ENCODE measurements around the gene SRPX2.

Gene SRPX2

DNA sequence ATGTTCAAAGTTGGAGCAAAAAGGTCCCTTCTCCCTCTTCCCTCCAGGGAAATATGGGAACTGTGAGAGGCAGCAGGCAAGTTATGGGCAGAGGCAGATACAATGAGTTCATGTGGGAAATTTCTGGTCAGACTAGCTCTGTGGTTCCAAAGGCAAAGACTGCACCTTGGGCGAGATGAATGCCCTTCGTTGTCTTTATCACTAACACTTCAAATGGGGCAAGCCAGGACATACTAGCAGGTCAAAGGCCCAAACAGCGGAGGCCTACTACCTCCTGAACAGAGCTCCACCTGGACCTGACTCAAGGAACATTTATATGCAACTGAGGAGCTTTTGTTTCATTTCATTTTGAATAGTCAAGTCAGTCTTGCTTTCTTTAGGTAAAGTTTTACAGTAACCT, 29.0 kb downstream of the SRPX2 start:
- H3K27ac Mint-ChIP-seq: no peak overlapping the region
- H3K4me3 Mint-ChIP-seq: no peak overlapping the region
- no peaks in the 10 kb centered on the region for H3K36me3 Mint-ChIP-seq (ENCODE audit: low read depth)
- H3K4me1 Mint-ChIP-seq: peaks cover 6% of the 10 kb centered on the region
- TF ChIP-seq, protein P1, sequence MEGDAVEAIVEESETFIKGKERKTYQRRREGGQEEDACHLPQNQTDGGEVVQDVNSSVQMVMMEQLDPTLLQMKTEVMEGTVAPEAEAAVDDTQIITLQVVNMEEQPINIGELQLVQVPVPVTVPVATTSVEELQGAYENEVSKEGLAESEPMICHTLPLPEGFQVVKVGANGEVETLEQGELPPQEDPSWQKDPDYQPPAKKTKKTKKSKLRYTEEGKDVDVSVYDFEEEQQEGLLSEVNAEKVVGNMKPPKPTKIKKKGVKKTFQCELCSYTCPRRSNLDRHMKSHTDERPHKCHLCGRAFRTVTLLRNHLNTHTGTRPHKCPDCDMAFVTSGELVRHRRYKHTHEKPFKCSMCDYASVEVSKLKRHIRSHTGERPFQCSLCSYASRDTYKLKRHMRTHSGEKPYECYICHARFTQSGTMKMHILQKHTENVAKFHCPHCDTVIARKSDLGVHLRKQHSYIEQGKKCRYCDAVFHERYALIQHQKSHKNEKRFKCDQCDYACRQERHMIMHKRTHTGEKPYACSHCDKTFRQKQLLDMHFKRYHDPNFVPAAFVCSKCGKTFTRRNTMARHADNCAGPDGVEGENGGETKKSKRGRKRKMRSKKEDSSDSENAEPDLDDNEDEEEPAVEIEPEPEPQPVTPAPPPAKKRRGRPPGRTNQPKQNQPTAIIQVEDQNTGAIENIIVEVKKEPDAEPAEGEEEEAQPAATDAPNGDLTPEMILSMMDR (IDR thresholded peaks at IDR 0.05): no peak
- H3K9me3 Mint-ChIP-seq: peaks cover 23% of the 10 kb centered on the region
- peaks cover 3% of the 10 kb centered on the region for H3K27me3 Mint-ChIP-seq (ENCODE audit: low read depth, poor library complexity)
- DNase-seq: no peak

DNA sequence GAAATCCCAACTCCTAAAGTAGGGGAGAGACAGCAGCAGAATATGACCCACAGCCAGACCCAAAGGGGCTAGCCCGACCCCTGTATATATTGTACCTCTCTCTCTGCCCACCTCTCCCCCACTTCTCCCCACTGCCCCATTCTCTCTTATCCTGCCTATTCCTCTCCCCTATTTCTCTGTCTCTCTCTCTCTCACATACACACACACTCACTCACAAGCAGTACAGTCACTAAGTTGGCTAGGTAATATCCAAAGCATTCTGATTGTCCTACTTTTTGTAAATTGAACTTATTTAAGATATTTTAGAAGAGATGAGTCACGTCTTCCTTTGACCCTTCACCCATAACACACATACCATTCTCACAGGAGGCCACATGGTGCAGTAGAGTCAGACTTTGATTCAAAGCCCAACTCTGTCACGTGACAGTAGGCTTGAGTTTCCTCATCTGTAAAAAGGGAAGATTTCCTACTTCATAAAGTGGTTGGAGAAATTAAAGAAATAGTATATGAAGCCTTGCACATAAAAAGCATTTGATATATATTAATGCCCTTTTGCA, 29.5 kb downstream of the SRPX2 start:
- Mint-ChIP-seq H3K4me3 (no peak overlapping the region), H3K27me3 (ENCODE audit: low read depth, poor library complexity) (peaks cover 3% of the 10 kb centered on the region), H3K9me3 (peaks cover 18% of the 10 kb centered on the region), H3K4me1 (peaks cover 6% of the 10 kb centered on the region), H3K36me3 (ENCODE audit: low read depth) (no peaks in the 10 kb centered on the region), H3K27ac (no peak overlapping the region)
- DNase-seq: no peak
- TF ChIP-seq, protein P1 (IDR thresholded peaks at IDR 0.05): no peak

DNA sequence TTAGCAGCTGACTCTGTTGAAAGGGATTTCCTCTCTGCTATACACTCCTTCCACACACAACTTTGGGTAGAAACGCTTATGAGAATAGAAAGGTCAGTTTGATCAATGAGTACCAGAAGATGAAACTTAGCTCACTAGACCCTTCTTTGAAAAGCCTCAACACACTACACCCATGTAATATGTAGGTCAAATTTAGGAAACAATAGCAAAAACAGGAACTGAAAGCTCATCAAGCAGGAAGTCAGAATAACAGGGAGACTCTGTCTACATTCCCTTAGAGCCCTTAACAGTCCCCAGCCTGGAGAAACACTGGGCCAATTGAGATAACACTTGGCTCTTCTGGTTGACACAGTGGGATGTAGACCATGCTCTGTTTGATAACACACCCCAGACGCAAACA, 30.7 kb downstream of the SRPX2 start:
- no peak overlapping the region for H3K27ac Mint-ChIP-seq
- H3K36me3 Mint-ChIP-seq (ENCODE audit: low read depth): no peaks in the 10 kb centered on the region
- peaks cover 3% of the 10 kb centered on the region for H3K27me3 Mint-ChIP-seq (ENCODE audit: low read depth, poor library complexity)
- H3K4me1 Mint-ChIP-seq: peaks cover 6% of the 10 kb centered on the region
- TF ChIP-seq, protein P1 (IDR thresholded peaks at IDR 0.05): no peak
- no peak overlapping the region for H3K4me3 Mint-ChIP-seq
- DNase-seq: no peak
- H3K9me3 Mint-ChIP-seq: peaks cover 14% of the 10 kb centered on the region

DNA sequence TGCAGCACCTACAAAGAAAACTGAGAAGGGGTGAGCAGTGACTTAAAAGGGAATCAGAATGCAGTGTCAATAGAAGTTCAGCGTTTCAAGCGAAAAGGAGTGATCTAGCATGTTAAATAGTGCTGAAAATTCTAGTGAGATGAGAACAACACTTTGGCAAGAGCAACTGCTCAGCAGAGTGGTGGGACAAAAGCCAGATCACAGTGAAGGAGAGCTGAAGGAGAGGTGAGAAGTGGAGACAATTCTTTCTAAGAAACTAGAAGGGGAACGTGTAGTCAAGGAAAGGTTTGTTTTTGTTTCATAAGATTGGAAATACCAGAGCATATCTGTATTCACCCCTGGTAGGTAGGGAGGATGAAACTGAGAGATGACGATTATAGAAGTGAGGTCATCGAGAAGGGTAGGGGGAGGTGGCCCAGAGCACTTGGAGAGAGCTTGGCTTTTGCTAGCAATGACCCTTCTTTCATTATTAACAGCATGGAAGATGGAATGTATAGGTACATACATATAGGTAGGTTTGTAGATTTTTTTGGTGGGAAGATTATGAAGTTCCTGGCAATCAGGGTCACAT, 33.7 kb downstream of the SRPX2 start:
- H3K27ac Mint-ChIP-seq: no peak overlapping the region
- no peak for DNase-seq
- TF ChIP-seq, protein P1 (IDR thresholded peaks at IDR 0.05): no peak
- no peaks in the 10 kb centered on the region for H3K4me1 Mint-ChIP-seq
- peaks cover 11% of the 10 kb centered on the region for H3K9me3 Mint-ChIP-seq
- no peak overlapping the region for H3K4me3 Mint-ChIP-seq
- peaks cover 3% of the 10 kb centered on the region for H3K27me3 Mint-ChIP-seq (ENCODE audit: low read depth, poor library complexity)
- no peaks in the 10 kb centered on the region for H3K36me3 Mint-ChIP-seq (ENCODE audit: low read depth)

DNA sequence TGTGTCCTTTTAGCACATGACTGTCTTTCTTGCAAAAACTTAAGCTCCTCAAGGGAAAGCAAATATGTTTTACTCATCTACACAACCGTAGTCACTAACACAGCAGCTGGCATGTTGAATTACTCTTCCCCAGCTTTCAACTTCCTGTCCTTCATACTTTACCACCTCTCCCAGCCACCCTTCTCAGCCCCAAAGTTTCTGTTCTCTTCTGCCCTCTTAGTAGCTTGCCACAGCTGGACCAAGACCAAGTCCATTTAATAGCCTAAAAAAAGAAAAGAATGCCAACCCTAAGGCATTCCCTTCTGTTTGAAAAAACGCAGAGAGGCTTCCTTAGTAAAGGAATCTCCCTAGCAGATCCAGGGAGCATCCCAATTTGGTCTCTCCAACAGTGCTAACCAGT, 36.8 kb downstream of the SRPX2 start:
- Mint-ChIP-seq H3K9me3 (peaks cover 8% of the 10 kb centered on the region), H3K27me3 (ENCODE audit: low read depth, poor library complexity) (peaks cover 3% of the 10 kb centered on the region)

More for the DNA sequence above, 36.8 kb downstream of the SRPX2 start:
- H3K4me1 Mint-ChIP-seq: no peaks in the 10 kb centered on the region
- no peak overlapping the region for H3K27ac Mint-ChIP-seq
- no peak overlapping the region for H3K4me3 Mint-ChIP-seq
- no peaks in the 10 kb centered on the region for H3K36me3 Mint-ChIP-seq (ENCODE audit: low read depth)
- TF ChIP-seq, protein P1 (IDR thresholded peaks at IDR 0.05): no peak
- no peak for DNase-seq
